ENCODE results near the gene PPCS. TPM values are rescaled to one million over a fixed set of nuclear protein-coding genes. Genes with fewer than 3 reads are reported as not detected.

Gene PPCS
- total RNA-seq = 10 to 100 TPM; 11.5 to 76.3 (median 46.7) TPM

GRCh38 chr1:42456010-42456753 lies at the start of gene PPCS, which contains the start of gene ZMYND12:
Gene PPCS (plus strand): TSS chr1:42456543. CDS start chr1:42456566, 23 bp downstream.
Gene ZMYND12 (minus strand): TSS chr1:42456022. CDS start chr1:42455997, 25 bp downstream.
- TF ChIP-seq CTCF (IDR thresholded peaks at IDR 0.05) = peak in 3 of 4 experiments; percentile 11 to 36 (median 11)
- TF ChIP-seq POLR2A (IDR thresholded peaks at IDR 0.05) = peak; percentile 36 to 58
- no peaks in the 10 kb centered on the region for H3K27me3 ChIP-seq
- no peaks in the 10 kb centered on the region for H3K9me3 ChIP-seq
- DNase-seq = peak; percentile 83 to 85
- no peaks in the 10 kb centered on the region for H3K36me3 ChIP-seq
- H3K4me3 ChIP-seq = peak within 1 kb of the TSS; percentile 68 to 92
- H3K4me1 ChIP-seq = peaks cover 0 to 6% of the 10 kb centered on the region in 2 donors
- intact Hi-C loops (cut with DNase I; ENCODE audit: low total_unique reads) = no loop called here
- H3K27ac ChIP-seq = peak within 1 kb of the TSS; percentile 84 to 95

DNA sequence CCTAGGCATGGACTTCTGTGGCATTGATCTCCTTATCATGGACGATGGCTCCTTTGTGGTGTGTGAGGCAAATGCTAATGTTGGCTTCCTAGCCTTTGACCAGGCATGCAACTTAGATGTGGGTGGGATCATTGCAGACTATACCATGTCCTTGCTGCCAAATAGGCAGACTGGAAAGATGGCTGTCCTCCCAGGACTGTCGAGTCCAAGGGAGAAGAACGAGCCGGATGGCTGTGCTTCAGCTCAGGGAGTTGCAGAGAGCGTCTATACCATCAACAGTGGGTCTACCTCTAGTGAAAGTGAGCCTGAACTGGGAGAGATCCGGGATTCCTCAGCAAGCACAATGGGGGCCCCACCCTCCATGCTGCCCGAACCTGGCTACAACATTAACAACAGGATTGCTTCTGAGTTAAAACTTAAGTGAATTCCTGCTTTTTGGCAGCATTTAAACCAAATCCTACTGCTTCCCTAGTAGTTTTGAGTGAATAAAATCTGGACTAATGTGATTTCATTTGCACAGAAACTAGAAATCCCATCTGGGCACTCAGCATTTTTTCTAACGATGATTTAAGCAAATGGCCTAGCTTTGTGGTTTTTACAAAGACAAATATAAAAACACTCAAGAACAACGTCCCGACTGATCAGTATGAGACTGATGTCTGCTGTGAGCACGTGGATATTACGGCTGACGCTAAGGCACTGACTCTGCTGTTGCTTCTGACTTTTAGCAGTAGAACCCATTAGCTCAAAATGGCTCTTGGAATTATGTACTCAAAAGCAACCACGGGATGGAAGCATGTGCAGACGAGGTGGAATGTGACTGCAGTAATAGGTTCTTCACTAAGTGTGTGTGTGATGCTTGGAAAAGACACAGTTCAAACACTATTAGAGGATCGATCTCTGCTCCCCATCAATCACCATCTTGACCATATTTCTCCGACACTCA lies 41.5 kb upstream of the PPCS start:
- no peaks in the 10 kb centered on the region for H3K4me1 ChIP-seq
- no peak overlapping the region for H3K27ac ChIP-seq
- no peak for TF ChIP-seq CTCF (IDR thresholded peaks at IDR 0.05)
- TF ChIP-seq POLR2A (IDR thresholded peaks at IDR 0.05) = no peak
- no peak overlapping the region for H3K4me3 ChIP-seq
- intact Hi-C loops (cut with DNase I; ENCODE audit: low total_unique reads) = no loop called here
- H3K9me3 ChIP-seq = no peaks in the 10 kb centered on the region
- H3K36me3 ChIP-seq = no peaks in the 10 kb centered on the region
- no peak for DNase-seq
- H3K27me3 ChIP-seq = no peaks in the 10 kb centered on the region

- TF ChIP-seq POLR2A (IDR thresholded peaks at IDR 0.05) = no peak
- no peak for TF ChIP-seq CTCF (IDR thresholded peaks at IDR 0.05)
- Histone ChIP-seq H3K9me3 (no peaks in the 10 kb centered on the region), H3K4me3 (no peak overlapping the region), H3K27me3 (no peaks in the 10 kb centered on the region), H3K36me3 (no peaks in the 10 kb centered on the region), H3K4me1 (peaks cover 4 to 6% of the 10 kb centered on the region in 2 donors), H3K27ac (no peak overlapping the region)
- no peak for DNase-seq
- intact Hi-C loops (cut with DNase I; ENCODE audit: low total_unique reads) = no loop called here
Measured at GRCh38 chr1:42417166-42417565, 39.2 kb upstream of the PPCS start.

GRCh38 chr1:42418516-42418915 lies 37.8 kb upstream of the PPCS start:
- no peak overlapping the region for H3K4me3 ChIP-seq
- H3K4me1 ChIP-seq = peaks cover 4 to 6% of the 10 kb centered on the region in 2 donors
- DNase-seq = no peak
- no peaks in the 10 kb centered on the region for H3K9me3 ChIP-seq
- intact Hi-C loops (cut with DNase I; ENCODE audit: low total_unique reads) = no loop called here
- H3K36me3 ChIP-seq = no peaks in the 10 kb centered on the region
- TF ChIP-seq CTCF (IDR thresholded peaks at IDR 0.05) (no peak), POLR2A (IDR thresholded peaks at IDR 0.05) (no peak)
- H3K27me3 ChIP-seq = no peaks in the 10 kb centered on the region
- no peak overlapping the region for H3K27ac ChIP-seq
